Ascending aorta (tissue), 2 donors: ENCODE data around the gene PPP2R5D. TPM values are rescaled to one million over a fixed set of nuclear protein-coding genes. Genes with fewer than 3 reads are reported as not detected.

Experiments
- DNase-seq, 2 donors: peaks; one replicate each; pipeline ENCODE4 v3.0.0-alpha.2; 2019; ENCODE audit warnings: low spot score in 2 of 2
- H3K27ac ChIP-seq, 2 donors: fragments of 200-600 bp; sonication (generic); one replicate each; pipeline ENCODE4 v1.5.1; 2016 to 2017; ENCODE audit warnings: mild to moderate bottlenecking in 1 of 2
- H3K27me3 ChIP-seq: fragments of 200-600 bp; sonication (generic); one replicate; pipeline ENCODE4 v1.5.1; 2017
- H3K36me3 ChIP-seq, 2 donors: fragments of 200-600 bp; sonication (generic); one replicate each; pipeline ENCODE4 v1.5.1; 2016
- H3K4me1 ChIP-seq, 2 donors: fragments of 200-600 bp; sonication (generic); one replicate each; pipeline ENCODE4 v1.5.1; 2016 to 2017; ENCODE audit warnings: mild to moderate bottlenecking in 1 of 2
- H3K4me3 ChIP-seq, 2 donors: fragments of 200-600 bp; sonication (generic); one replicate each; pipeline ENCODE4 v1.5.1; 2016 to 2017; ENCODE audit warnings: mild to moderate bottlenecking in 1 of 2
- H3K9me3 ChIP-seq, 2 donors: fragments of 200-600 bp; sonication (generic); one replicate each; pipeline ENCODE4 v1.5.1; 2016
- CTCF ChIP-seq, 3 experiments: fragments of 200-600 bp in 2 of 3; fragments of 450-650 bp in 1 of 3; sonication (generic) in 2 of 3; IDR thresholded peaks; one replicate each; pipeline ENCODE4 v1.5.1; 2016 to 2019; ENCODE audit warnings: antibody characterized with exemption in 3 of 3, mild to moderate bottlenecking in 1 of 3, moderate library complexity in 1 of 3
- intact Hi-C: fragments of 100-400 bp; cut with DNase I; formaldehyde crosslinking; loops from one replicate; pipeline ENCODE4 v1.15.1; 2023
- total RNA-seq: library from RNA; depleted of rRNA; stranded (reverse); fragments of >200 nt; gene quantifications from one replicate; pipeline ENCODE4 v1.1.0, GENCODE V29; 2016

The PPP2R5D gene
- total RNA-seq = 27.7 TPM

GRCh38 chr6:42984001-42984923 lies at the start of gene PPP2R5D:
Gene PPP2R5D, plus strand, starts transcription at chr6:42984570. Its CDS starts 108 bp downstream, at chr6:42984678.
- DNase-seq = peak; percentile 95 to 99
- Histone ChIP-seq H3K27me3 (no peaks in the 10 kb centered on the region), H3K4me1 (peaks cover 18 to 47% of the 10 kb centered on the region in 2 donors), H3K4me3 (peak within 1 kb of the TSS; percentile 69 to 99), H3K27ac (peak within 1 kb of the TSS; percentile 76 to 92), H3K36me3 (no peaks in the 10 kb centered on the region), H3K9me3 (no peaks in the 10 kb centered on the region)
- intact Hi-C loops = loop anchor here (1.0 to 2.0 kb wide), 3 partner anchors 29 to 75 kb away; partner anchors contain the start of genes CUL7, KLC4, MEA1 and MRPL2
- no peak for TF ChIP-seq CTCF (IDR thresholded peaks at IDR 0.05)

- Histone ChIP-seq H3K27me3 (no peaks in the 10 kb centered on the region), H3K36me3 (peaks cover 41 to 42% of the 10 kb centered on the region in 2 donors), H3K27ac (no peak overlapping the region), H3K4me3 (no peak overlapping the region), H3K9me3 (no peaks in the 10 kb centered on the region), H3K4me1 (peaks cover 0 to 7% of the 10 kb centered on the region in 2 donors)
- no peak for TF ChIP-seq CTCF (IDR thresholded peaks at IDR 0.05)
- DNase-seq = no peak
- intact Hi-C loops = no loop called here
These were observed 49.0 kb upstream of the PPP2R5D start for GRCh38 chr6:42935322-42935721.

- H3K4me1 ChIP-seq = no peaks in the 10 kb centered on the region
- peaks cover 41 to 42% of the 10 kb centered on the region in 2 donors for H3K36me3 ChIP-seq
- DNase-seq = no peak
- H3K27ac ChIP-seq = no peak overlapping the region
- intact Hi-C loops = no loop called here
- no peaks in the 10 kb centered on the region for H3K27me3 ChIP-seq
- no peaks in the 10 kb centered on the region for H3K9me3 ChIP-seq
- no peak for TF ChIP-seq CTCF (IDR thresholded peaks at IDR 0.05)
- no peak overlapping the region for H3K4me3 ChIP-seq
These were observed 48.0 kb upstream of the PPP2R5D start for GRCh38 chr6:42936398-42936797.

GRCh38 chr6:42937548-42938427 lies 46.6 kb upstream of the PPP2R5D start:
- H3K9me3 ChIP-seq = no peaks in the 10 kb centered on the region
- peaks cover 41 to 42% of the 10 kb centered on the region in 2 donors for H3K36me3 ChIP-seq
- TF ChIP-seq CTCF (IDR thresholded peaks at IDR 0.05) = no peak
- H3K27ac ChIP-seq = no peak overlapping the region
- H3K4me1 ChIP-seq = no peaks in the 10 kb centered on the region
- H3K4me3 ChIP-seq = no peak overlapping the region
- H3K27me3 ChIP-seq = no peaks in the 10 kb centered on the region
- DNase-seq = no peak
- intact Hi-C loops = no loop called here

- no peaks in the 10 kb centered on the region for H3K9me3 ChIP-seq
- no peaks in the 10 kb centered on the region for H3K4me1 ChIP-seq
- H3K36me3 ChIP-seq = peaks cover 41 to 42% of the 10 kb centered on the region in 2 donors
- H3K27me3 ChIP-seq = no peaks in the 10 kb centered on the region
- TF ChIP-seq CTCF (IDR thresholded peaks at IDR 0.05) = no peak
- no peak overlapping the region for H3K27ac ChIP-seq
- intact Hi-C loops = no loop called here
- DNase-seq = no peak
- H3K4me3 ChIP-seq = no peak overlapping the region
These were observed 46.0 kb upstream of the PPP2R5D start for GRCh38 chr6:42938428-42938796.
